CD4-positive, alpha-beta memory T cell (primary cell): ENCODE measurements around the gene MS4A6A. TPM values are rescaled to one million over a fixed set of nuclear protein-coding genes. Genes with fewer than 3 reads are reported as not detected.

Experiments used
- CTCF ChIA-PET: fragments of 350-600 bp; sonication (Branson Sonifier 250); formaldehyde crosslinking; loops from one replicate; lab custom pipeline; 2021; ENCODE audit warnings: inconsistent platforms; ENCODE audit not compliant: partially characterized antibody; lab: Charles Lee
- POLR2A ChIA-PET: fragments of 350-600 bp; sonication (Branson Sonifier 250); formaldehyde crosslinking; loops from one replicate; lab custom pipeline; 2021; ENCODE audit not compliant: partially characterized antibody; lab: Charles Lee
- DNase-seq, 5 donors: peaks; one replicate each; pipeline versions ENCODE4 v3.0.0 to v3.0.0-alpha.2; 2020 to 2022; ENCODE audit warnings: mixed read lengths in 1 of 5
- H3K27ac ChIP-seq: one replicate; pipeline ENCODE4 v1.7.0; 2013; ENCODE audit warnings: low read depth, low read length
- H3K27me3 ChIP-seq: 2 replicates; pipeline ENCODE4 v1.7.0; 2013; ENCODE audit warnings: mild to moderate bottlenecking, low read length, moderate library complexity; ENCODE audit not compliant: insufficient read depth
- H3K36me3 ChIP-seq: 2 replicates; pipeline ENCODE4 v1.7.0; 2013; ENCODE audit warnings: mild to moderate bottlenecking, low read length, moderate library complexity; ENCODE audit not compliant: insufficient read depth
- H3K4me1 ChIP-seq: 2 replicates; pipeline ENCODE4 v1.7.0; 2013; ENCODE audit warnings: mild to moderate bottlenecking, low read length, moderate library complexity; ENCODE audit not compliant: insufficient read depth
- H3K4me3 ChIP-seq, 2 donors: one replicate each; pipeline ENCODE4 v1.7.0; 2013; ENCODE audit warnings: low read length in 2 of 2, mild to moderate bottlenecking in 1 of 2
- H3K9me3 ChIP-seq, 2 donors: one replicate each; pipeline ENCODE4 v1.7.0; 2013; ENCODE audit warnings: low read length in 2 of 2, control low read depth in 1 of 2; ENCODE audit not compliant: control insufficient read depth in 1 of 2
- H3K27ac Mint-ChIP-seq, 7 donors: one replicate each; pipeline ENCODE4 v1.8.0; 2020 to 2021; ENCODE audit warnings: mixed read lengths in 7 of 7, mild to moderate bottlenecking in 6 of 7, inconsistent platforms in 3 of 7, moderate library complexity in 3 of 7
- H3K27me3 Mint-ChIP-seq, 2 donors: one replicate each; pipeline ENCODE4 v1.8.0; 2020 to 2021; ENCODE audit warnings: mixed read lengths in 2 of 2
- H3K36me3 Mint-ChIP-seq, 2 donors: one replicate each; pipeline ENCODE4 v1.8.0; 2020 to 2021; ENCODE audit warnings: mixed read lengths in 2 of 2, inconsistent platforms in 1 of 2, mild to moderate bottlenecking in 1 of 2
- H3K4me1 Mint-ChIP-seq, 4 donors: one replicate each; pipeline ENCODE4 v1.8.0; 2020 to 2021; ENCODE audit warnings: mixed read lengths in 4 of 4, mild to moderate bottlenecking in 1 of 4
- H3K4me3 Mint-ChIP-seq, 8 donors: one replicate each; pipeline ENCODE4 v1.8.0; 2020 to 2021; ENCODE audit warnings: mixed read lengths in 8 of 8, mild to moderate bottlenecking in 7 of 8, moderate library complexity in 6 of 8, inconsistent platforms in 3 of 8
- H3K9me3 Mint-ChIP-seq, 8 donors: one replicate each; pipeline ENCODE4 v1.8.0; 2020 to 2021; ENCODE audit warnings: mixed read lengths in 8 of 8, mild to moderate bottlenecking in 5 of 8, inconsistent platforms in 3 of 8, moderate library complexity in 1 of 8
- intact Hi-C: fragments of 100-400 bp; cut with micrococcal nuclease; formaldehyde crosslinking; loops from one replicate; pipeline ENCODE4 v1.15.1; 2023
- polyA plus RNA-seq, 2 donors: library from polyadenylated mRNA; unstranded; fragments of 300-500 nt; fragmentation: Illumina TruSeq; gene quantifications; one replicate each; pipeline ENCODE4 v1.2.3, GENCODE V29; 2021
- total RNA-seq, 2 experiments: library from RNA; stranded (reverse); gene quantifications; one replicate each; pipeline ENCODE4 v1.2.3, GENCODE V29; 2021

The MS4A6A gene
- total and polyA plus RNA-seq, 4 experiments from 2014 or later: 2.7 to 7.7 (median 4.1) TPM

DNA sequence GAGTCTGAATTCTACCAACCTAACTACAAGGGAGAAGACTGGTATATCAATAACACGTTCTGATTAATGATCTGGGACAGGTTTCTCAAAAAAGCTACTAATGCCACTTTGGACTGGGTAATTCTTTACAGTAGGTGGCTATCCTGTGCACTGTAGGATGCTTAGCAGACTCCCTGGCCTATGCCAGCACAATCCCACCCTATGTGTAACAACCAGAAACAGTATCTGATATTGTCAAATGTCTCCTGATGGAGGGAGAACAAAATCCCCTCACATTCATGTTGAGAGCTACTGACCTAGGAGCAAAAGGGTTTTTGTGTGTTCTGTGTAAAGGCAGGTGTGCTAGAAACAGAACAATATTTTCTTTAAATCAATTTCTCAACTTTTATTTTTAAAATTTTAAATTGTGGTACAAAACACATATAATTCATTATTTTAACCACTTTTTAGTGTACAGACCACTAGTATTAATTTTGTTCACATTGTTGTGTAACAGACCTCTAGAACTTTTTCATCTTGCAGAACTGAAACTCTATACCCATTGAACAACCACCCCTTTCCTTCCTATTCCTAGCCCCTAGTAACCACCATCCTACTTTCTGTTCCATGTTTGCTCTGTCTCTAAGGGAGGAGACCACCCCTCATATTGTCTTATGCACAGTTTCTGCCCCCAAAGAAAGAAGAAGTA lies 2.1 kb upstream of the MS4A6A start:
- peaks cover 0 to 9% (median 0%) of the 10 kb centered on the region in 8 donors for H3K9me3 Mint-ChIP-seq
- peaks cover 8 to 19% of the 10 kb centered on the region in 2 donors for H3K27me3 Mint-ChIP-seq
- no peaks in the 10 kb centered on the region for H3K4me1 ChIP-seq
- H3K36me3 Mint-ChIP-seq: no peaks in the 10 kb centered on the region
- no peaks in the 10 kb centered on the region for H3K36me3 ChIP-seq
- H3K27ac ChIP-seq: no peak overlapping the region
- no peak for DNase-seq
- no peaks in the 10 kb centered on the region for H3K27me3 ChIP-seq
- CTCF ChIA-PET: interaction anchor here (1.6 kb wide), 1 partner anchor 14 kb away, joined by 4 read pairs; no protein-coding TSS in a partner anchor
- POLR2A ChIA-PET: no interaction called here
- H3K4me3 Mint-ChIP-seq: no peak overlapping the region
- H3K27ac Mint-ChIP-seq: no peak overlapping the region
- H3K9me3 ChIP-seq: no peaks in the 10 kb centered on the region
- no peak overlapping the region for H3K4me3 ChIP-seq
- intact Hi-C loops: no loop called here
- peaks cover 0 to 5% (median 2%) of the 10 kb centered on the region in 4 donors for H3K4me1 Mint-ChIP-seq

DNA sequence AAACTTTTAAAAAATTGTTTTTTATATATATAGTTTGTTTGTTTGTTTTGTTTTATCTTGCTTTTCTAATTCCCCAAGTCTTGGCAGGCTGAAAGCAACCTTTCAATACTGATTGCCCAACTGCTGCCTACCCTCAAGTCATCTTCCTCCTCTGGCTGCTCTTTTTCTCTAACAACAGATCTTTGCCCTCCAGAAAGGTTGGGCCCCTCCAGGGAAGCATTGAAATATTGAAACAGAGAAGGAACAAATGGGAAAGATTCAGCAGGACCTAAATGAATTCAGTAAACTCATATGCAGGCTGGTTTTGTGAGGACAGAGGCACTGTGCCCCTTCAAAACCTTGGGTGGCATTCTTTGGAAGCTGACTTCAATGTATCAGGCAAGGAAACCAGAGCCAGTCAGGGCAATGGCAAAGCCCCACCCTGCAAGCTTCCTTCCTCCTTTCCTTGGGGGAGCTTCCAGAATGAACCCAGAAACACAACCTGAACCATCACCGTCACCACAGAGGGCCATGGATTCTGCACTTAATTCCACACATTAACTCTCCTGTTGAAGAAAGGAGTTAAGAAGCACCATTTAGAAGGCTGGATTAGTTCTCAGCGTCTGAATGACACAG lies 815 bp upstream of the MS4A6A start:
- Histone ChIP-seq H3K27ac (no peak overlapping the region), H3K36me3 (no peaks in the 10 kb centered on the region), H3K27me3 (no peaks in the 10 kb centered on the region), H3K4me1 (no peaks in the 10 kb centered on the region), H3K4me3 (no peak overlapping the region), H3K9me3 (no peaks in the 10 kb centered on the region)
- CTCF ChIA-PET: interaction anchor here (1.6 to 2.1 kb wide), 2 partner anchors 9 to 12 kb away, joined by 4 to 6 read pairs; no protein-coding TSS in a partner anchor
- DNase-seq: no peak
- Mint-ChIP-seq H3K4me1 (peaks cover 0 to 5% (median 2%) of the 10 kb centered on the region in 4 donors), H3K27ac (no peak overlapping the region), H3K9me3 (peaks cover 0 to 9% (median 0%) of the 10 kb centered on the region in 8 donors), H3K27me3 (peaks cover 11 to 19% of the 10 kb centered on the region in 2 donors), H3K4me3 (no peak overlapping the region), H3K36me3 (no peaks in the 10 kb centered on the region)
- POLR2A ChIA-PET: no interaction called here
- intact Hi-C loops: no loop called here

GRCh38 chr11:60175860-60176275 lies 7.0 kb downstream of the MS4A6A start:
- Mint-ChIP-seq H3K27ac (peak overlapping the region in 1 of 7 donors; percentile 23), H3K4me3 (no peak overlapping the region), H3K9me3 (peaks cover 0 to 2% (median 0%) of the 10 kb centered on the region in 8 donors), H3K4me1 (peaks cover 0 to 6% (median 4%) of the 10 kb centered on the region in 4 donors), H3K36me3 (no peaks in the 10 kb centered on the region), H3K27me3 (peaks cover 9 to 14% of the 10 kb centered on the region in 2 donors)
- Histone ChIP-seq H3K27ac (no peak overlapping the region), H3K36me3 (no peaks in the 10 kb centered on the region), H3K4me3 (no peak overlapping the region), H3K9me3 (no peaks in the 10 kb centered on the region), H3K4me1 (no peaks in the 10 kb centered on the region), H3K27me3 (no peaks in the 10 kb centered on the region)
- intact Hi-C loops: no loop called here
- CTCF ChIA-PET: no interaction called here
- POLR2A ChIA-PET: no interaction called here
- no peak for DNase-seq

GRCh38 chr11:60172011-60172410 lies 10.9 kb downstream of the MS4A6A start:
- POLR2A ChIA-PET: no interaction called here
- Mint-ChIP-seq H3K4me3 (no peak overlapping the region), H3K9me3 (peaks cover 0 to 25% (median 13%) of the 10 kb centered on the region in 8 donors), H3K4me1 (peaks cover 0 to 6% (median 4%) of the 10 kb centered on the region in 4 donors), H3K27ac (no peak overlapping the region), H3K27me3 (peaks cover 8 to 11% of the 10 kb centered on the region in 2 donors), H3K36me3 (no peaks in the 10 kb centered on the region)
- Histone ChIP-seq H3K4me3 (no peak overlapping the region), H3K27ac (no peak overlapping the region), H3K27me3 (no peaks in the 10 kb centered on the region), H3K36me3 (no peaks in the 10 kb centered on the region), H3K9me3 (peaks cover 0 to 5% of the 10 kb centered on the region in 2 donors), H3K4me1 (no peaks in the 10 kb centered on the region)
- DNase-seq: no peak
- intact Hi-C loops: no loop called here
- CTCF ChIA-PET: interaction anchor here (1.5 kb wide), 1 partner anchor 12 kb away, joined by 4 read pairs; no protein-coding TSS in a partner anchor

DNA sequence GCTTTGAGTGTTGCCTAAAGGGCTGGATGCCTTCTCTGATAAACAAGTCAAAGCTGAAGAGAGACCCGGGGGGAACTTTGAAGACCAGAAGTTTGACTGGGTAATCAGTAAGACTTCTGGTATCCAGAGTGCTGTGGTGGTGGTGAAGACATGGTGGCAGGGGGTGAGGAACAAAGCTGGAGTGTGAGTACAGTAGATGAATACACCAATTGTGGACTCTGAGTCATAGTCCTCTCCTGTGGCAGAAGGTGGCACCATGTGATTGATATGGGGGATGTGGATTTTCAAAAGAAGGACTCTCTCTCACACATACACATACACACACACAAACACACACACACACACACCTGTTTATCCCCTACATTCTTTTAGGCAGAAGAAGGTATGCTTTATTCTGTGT lies 12.3 kb downstream of the MS4A6A start:
- H3K27me3 Mint-ChIP-seq: peaks cover 10 to 16% of the 10 kb centered on the region in 2 donors
- intact Hi-C loops: no loop called here

DNA sequence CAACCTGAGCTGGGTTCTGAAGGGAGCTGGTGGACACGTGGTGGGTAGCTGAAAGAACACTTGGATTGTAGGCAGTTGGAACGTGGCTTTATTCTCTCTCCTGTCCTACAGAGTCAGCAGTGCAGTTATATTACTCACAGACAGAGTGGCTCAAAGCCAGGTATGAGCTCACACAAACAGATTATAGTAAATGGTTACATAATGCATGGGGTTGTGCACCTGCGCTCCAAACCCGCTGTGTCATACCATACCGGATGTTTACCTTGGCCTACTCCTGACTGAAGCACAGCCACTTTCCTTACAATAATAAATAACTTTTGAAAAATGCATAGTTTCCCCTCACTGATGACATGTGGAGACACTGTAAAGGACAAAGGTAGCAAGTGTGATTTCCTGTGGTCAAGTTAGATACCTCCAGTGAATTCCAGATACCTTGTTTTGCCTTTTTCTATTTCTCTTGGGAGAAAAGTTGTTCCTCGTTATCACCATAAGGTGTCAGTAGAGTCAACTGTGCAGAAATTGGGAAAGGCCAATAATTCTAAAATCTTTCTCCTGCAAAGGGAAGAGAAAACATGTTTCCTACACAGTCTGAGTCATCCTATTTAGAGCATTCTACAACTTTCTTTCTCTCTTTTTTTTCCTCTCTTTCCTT lies 13.5 kb downstream of the MS4A6A start:
- no peaks in the 10 kb centered on the region for H3K36me3 ChIP-seq
- no peaks in the 10 kb centered on the region for H3K36me3 Mint-ChIP-seq
- H3K27me3 ChIP-seq: no peaks in the 10 kb centered on the region
- no peak overlapping the region for H3K27ac Mint-ChIP-seq
- H3K4me1 Mint-ChIP-seq: peaks cover 0 to 4% (median 0%) of the 10 kb centered on the region in 4 donors
- intact Hi-C loops: no loop called here
- H3K27ac ChIP-seq: no peak overlapping the region
- H3K4me3 Mint-ChIP-seq: no peak overlapping the region
- H3K4me1 ChIP-seq: no peaks in the 10 kb centered on the region
- H3K4me3 ChIP-seq: no peak overlapping the region
- H3K27me3 Mint-ChIP-seq: peaks cover 7 to 11% of the 10 kb centered on the region in 2 donors
- H3K9me3 ChIP-seq: peaks cover 0 to 5% of the 10 kb centered on the region in 2 donors
- ChIA-PET CTCF (interaction anchor here (1.6 kb wide), 1 partner anchor 13 kb away, joined by 3 read pairs; no protein-coding TSS in a partner anchor), POLR2A (no interaction called here)
- H3K9me3 Mint-ChIP-seq: peaks cover 0 to 28% (median 13%) of the 10 kb centered on the region in 8 donors
- no peak for DNase-seq

More for the DNA sequence above, 12.3 kb downstream of the MS4A6A start:
- Histone ChIP-seq H3K27me3 (no peaks in the 10 kb centered on the region), H3K27ac (no peak overlapping the region), H3K36me3 (no peaks in the 10 kb centered on the region), H3K4me3 (no peak overlapping the region), H3K4me1 (no peaks in the 10 kb centered on the region), H3K9me3 (peaks cover 0 to 5% of the 10 kb centered on the region in 2 donors)
- Mint-ChIP-seq H3K4me3 (no peak overlapping the region), H3K36me3 (no peaks in the 10 kb centered on the region), H3K27ac (no peak overlapping the region), H3K9me3 (peaks cover 0 to 28% (median 13%) of the 10 kb centered on the region in 8 donors), H3K4me1 (peaks cover 0 to under 1% (median under 1%) of the 10 kb centered on the region in 4 donors)
- ChIA-PET POLR2A (no interaction called here), CTCF (interaction anchor here (1.5 to 1.6 kb wide), 2 partner anchors 11 to 14 kb away, joined by 3 to 4 read pairs; no protein-coding TSS in a partner anchor)
- DNase-seq: no peak

- Mint-ChIP-seq H3K4me3 (peak overlapping the region in 1 of 8 donors; percentile 22), H3K27ac (no peak overlapping the region), H3K27me3 (peaks cover 11 to 12% of the 10 kb centered on the region in 2 donors), H3K36me3 (no peaks in the 10 kb centered on the region), H3K4me1 (peaks cover 0 to 4% (median 0%) of the 10 kb centered on the region in 4 donors), H3K9me3 (peaks cover 0 to 28% (median 13%) of the 10 kb centered on the region in 8 donors)
- H3K27ac ChIP-seq: no peak overlapping the region
- no peak for DNase-seq
- no peaks in the 10 kb centered on the region for H3K36me3 ChIP-seq
- no peaks in the 10 kb centered on the region for H3K4me1 ChIP-seq
- H3K27me3 ChIP-seq: no peaks in the 10 kb centered on the region
- POLR2A ChIA-PET: no interaction called here
- H3K9me3 ChIP-seq: peaks cover 0 to 5% of the 10 kb centered on the region in 2 donors
- intact Hi-C loops: no loop called here
- H3K4me3 ChIP-seq: no peak overlapping the region
- CTCF ChIA-PET: no interaction called here
Observed at GRCh38 chr11:60168306-60168705, 14.6 kb downstream of the MS4A6A start.
